ENCODE data around the gene OR2AK2. TPM values are rescaled to one million over a fixed set of nuclear protein-coding genes. Genes with fewer than 3 reads are reported as not detected.
"Not testable (repeated sequence)": the region's sequence is repeated elsewhere in the genome, so short reads cannot be mapped to it uniquely, and the experiment has no call there.

OR2AK2 gene
- total RNA-seq, 4 donors from 2014 or later, result not detected

- no peak for DNase-seq (ENCODE audit: low spot score in 2 of 2)
- intact Hi-C loops (cut with DNase I; ENCODE audit: low total_unique reads), result no loop called here
- no peak for TF ChIP-seq CTCF (IDR thresholded peaks at IDR 0.05)
- no peak for TF ChIP-seq POLR2A (IDR thresholded peaks at IDR 0.05)
- WGBS, 2 donors, result 83 to 93% methylated on average over 9 of the region's 9 CpGs
- H3K4me3 ChIP-seq (ENCODE audit: low read depth, poor library complexity, severe bottlenecking), result no peak overlapping the region
Measured at GRCh38 chr1:247935781-247936180, 29.3 kb upstream of the OR2AK2 start.

DNA sequence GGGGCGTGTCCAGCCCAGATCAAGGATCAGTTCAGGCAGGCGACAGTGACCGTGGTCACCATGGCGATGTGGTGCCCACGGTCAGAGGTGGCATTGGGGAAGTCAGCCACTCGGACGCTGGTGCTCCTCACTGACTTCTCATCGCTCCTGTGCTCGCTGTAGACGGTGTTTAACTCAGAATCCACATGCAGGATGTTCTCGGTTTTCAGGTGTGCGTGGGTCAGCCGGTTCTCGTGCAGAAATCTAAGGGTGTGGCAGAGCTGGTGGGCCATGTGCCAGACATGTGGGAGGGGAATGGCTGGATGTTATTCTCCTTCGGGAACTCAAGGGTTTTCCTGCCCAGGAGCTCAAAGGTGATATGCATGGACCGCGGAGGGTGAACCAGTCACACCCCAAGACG lies 28.6 kb upstream of the OR2AK2 start:
- H3K4me3 ChIP-seq (ENCODE audit: low read depth, poor library complexity, severe bottlenecking), result no peak overlapping the region
- no peak for DNase-seq (ENCODE audit: low spot score in 2 of 2)
- intact Hi-C loops (cut with DNase I; ENCODE audit: low total_unique reads), result no loop called here
- 91 to 94% methylated on average over 18 of the region's 18 CpGs for WGBS, 2 donors
- TF ChIP-seq POLR2A (IDR thresholded peaks at IDR 0.05) (no peak), CTCF (IDR thresholded peaks at IDR 0.05) (no peak)

GRCh38 chr1:247936965-247937734 lies 27.9 kb upstream of the OR2AK2 start:
- WGBS, 2 donors, result 17 to 22% methylated on average over 31 to 39 of the region's 44 CpGs
- H3K4me3 ChIP-seq (ENCODE audit: low read depth, poor library complexity, severe bottlenecking); intact Hi-C loops (cut with DNase I; ENCODE audit: low total_unique reads): not testable (repeated sequence)
- peak; percentile 26 to 90 for DNase-seq (ENCODE audit: low spot score in 2 of 2)

DNA sequence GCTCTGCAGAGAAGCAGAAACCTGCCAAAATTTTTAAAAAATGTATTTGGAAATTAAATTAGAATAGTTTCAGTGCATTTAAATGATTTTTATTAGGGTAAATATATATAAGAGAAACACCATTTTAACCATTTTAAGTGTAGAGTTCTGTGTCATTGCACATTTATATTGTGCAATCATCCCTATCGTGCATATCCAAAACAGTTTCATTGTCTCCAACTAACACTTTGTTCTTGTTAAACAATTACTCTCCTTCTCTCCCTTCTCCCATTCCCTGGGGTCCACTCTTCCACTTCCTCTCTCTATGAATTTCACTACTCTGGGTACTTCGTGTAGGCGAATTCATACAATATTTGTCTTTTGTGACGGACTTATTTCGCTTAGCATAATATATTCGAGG lies 22.4 kb upstream of the OR2AK2 start:
- no peak for TF ChIP-seq CTCF (IDR thresholded peaks at IDR 0.05)
- no peak for TF ChIP-seq POLR2A (IDR thresholded peaks at IDR 0.05)
- 83 to 85% methylated on average over 6 of the region's 6 CpGs for WGBS, 2 donors
- DNase-seq (ENCODE audit: low spot score in 2 of 2), result no peak
- H3K4me3 ChIP-seq (ENCODE audit: low read depth, poor library complexity, severe bottlenecking), result no peak overlapping the region
- intact Hi-C loops (cut with DNase I; ENCODE audit: low total_unique reads), result no loop called here

- H3K4me3 ChIP-seq (ENCODE audit: low read depth, poor library complexity, severe bottlenecking), result no peak within 1 kb of the TSS
- WGBS, 2 donors, result 74 to 82% methylated on average over 3 of the region's 3 CpGs
- TF ChIP-seq POLR2A (IDR thresholded peaks at IDR 0.05) (no peak), CTCF (IDR thresholded peaks at IDR 0.05) (no peak)
- intact Hi-C loops (cut with DNase I; ENCODE audit: low total_unique reads), result no loop called here
- no peak for DNase-seq (ENCODE audit: low spot score in 2 of 2)
Measured at GRCh38 chr1:247948558-247948957, 16.5 kb upstream of the OR2AK2 start, which contains the start of gene OR2L8. OR2L8 (plus strand) TSS chr1:247948858; CDS start chr1:247948858, 0 bp downstream.

GRCh38 chr1:247953408-247953807 lies 11.6 kb upstream of the OR2AK2 start:
- no peak for TF ChIP-seq POLR2A (IDR thresholded peaks at IDR 0.05)
- intact Hi-C loops (cut with DNase I; ENCODE audit: low total_unique reads), result no loop called here
- WGBS, 2 donors, result 91 to 97% methylated on average over 1 of the region's 1 CpG

GRCh38 chr1:247961791-247962190 lies 3.2 kb upstream of the OR2AK2 start:
- 24 to 35% methylated on average over 3 of the region's 3 CpGs for WGBS, 2 donors
- DNase-seq (ENCODE audit: low spot score in 2 of 2), result no peak
- intact Hi-C loops (cut with DNase I; ENCODE audit: low total_unique reads), result no loop called here
- H3K4me3 ChIP-seq (ENCODE audit: low read depth, poor library complexity, severe bottlenecking), result no peak overlapping the region
- TF ChIP-seq POLR2A (IDR thresholded peaks at IDR 0.05) (no peak), CTCF (IDR thresholded peaks at IDR 0.05) (no peak)

More at GRCh38 chr1:247953408-247953807, 11.6 kb upstream of the OR2AK2 start:
- H3K4me3 ChIP-seq (ENCODE audit: low read depth, poor library complexity, severe bottlenecking), result no peak overlapping the region
- no peak for DNase-seq (ENCODE audit: low spot score in 2 of 2)
